AG04449 (cell line): ENCODE measurements around the gene UBAP1L.
"Not testable (repeated sequence)": the region's sequence is repeated elsewhere in the genome, so short reads cannot be mapped to it uniquely, and the experiment has no call there.

Source experiments
- CTCF ChIA-PET: fragments of 350-600 bp; formaldehyde crosslinking; extraction: SDS; loops from one replicate; lab custom pipeline; 2021; ENCODE audit warnings: antibody characterized with exemption; lab: Yijun Ruan, JAX
- POLR2A ChIA-PET: fragments of 400-600, 350-600 bp; formaldehyde crosslinking; extraction: SDS; loops from one replicate; lab custom pipeline; 2020; ENCODE audit warnings: antibody characterized with exemption, inconsistent platforms; lab: Yijun Ruan, JAX
- DNase-seq: peaks from one replicate; pipeline ENCODE4 v3.0.0-alpha.2; 2010; ENCODE audit warnings: low read depth, low spot score
- H3K4me3 ChIP-seq: 2 replicates; pipeline ENCODE4 v1.5.1; 2011; ENCODE audit warnings: low read depth, mild to moderate bottlenecking, control low read depth, low read length
- TF ChIP-seq, protein P1 (sequence below): IDR thresholded peaks from one replicate; pipeline ENCODE4 v1.5.1; 2011; ENCODE audit warnings: mild to moderate bottlenecking, moderate library complexity, low read length, control low read depth, inconsistent platforms; ENCODE audit not compliant: insufficient read depth; ENCODE audit errors: missing control alignments

Gene UBAP1L

DNA sequence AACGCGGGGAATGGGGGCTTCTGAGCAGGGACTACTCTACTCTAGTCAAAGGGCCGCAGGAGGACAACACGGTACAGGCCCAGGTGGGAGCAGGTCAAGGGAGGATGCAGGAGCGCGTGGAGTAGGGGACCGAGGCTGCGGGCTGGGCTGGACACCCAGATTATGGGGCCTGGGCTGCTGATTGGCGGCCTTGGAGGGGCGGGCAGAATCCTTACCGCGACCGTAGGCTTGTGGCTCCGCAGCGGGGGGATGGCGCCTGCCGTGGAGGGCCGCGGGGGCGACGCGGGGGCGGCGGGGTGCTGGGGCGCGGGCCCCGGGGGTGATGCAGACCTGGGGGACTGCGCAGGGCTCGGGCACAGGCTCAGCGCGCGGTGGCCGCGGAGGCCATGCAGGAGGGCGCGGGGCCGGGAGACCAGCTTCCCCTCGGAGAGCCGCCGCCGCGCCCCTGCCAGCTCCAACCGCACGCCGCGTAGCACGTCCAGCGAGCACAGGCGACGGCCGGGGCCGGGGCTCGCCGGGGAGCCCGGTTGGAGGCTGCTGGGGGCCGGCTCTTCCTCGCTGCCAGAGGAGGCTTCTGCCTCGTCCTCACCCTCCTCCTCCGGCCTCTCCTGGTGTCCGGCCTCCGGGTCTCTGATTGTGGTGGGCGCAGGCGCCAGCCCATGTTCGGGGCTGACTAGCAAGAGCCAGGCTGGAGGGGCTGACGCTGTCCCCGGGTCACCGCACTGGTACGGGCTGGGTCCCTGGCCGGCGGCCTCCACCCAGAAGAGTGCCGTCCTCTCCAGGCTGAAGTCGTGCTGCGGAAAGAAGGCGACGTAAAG, 12.9 kb downstream of the UBAP1L start:
- DNase-seq, result no peak
- POLR2A ChIA-PET, result no interaction called here
- TF ChIP-seq, protein P1, sequence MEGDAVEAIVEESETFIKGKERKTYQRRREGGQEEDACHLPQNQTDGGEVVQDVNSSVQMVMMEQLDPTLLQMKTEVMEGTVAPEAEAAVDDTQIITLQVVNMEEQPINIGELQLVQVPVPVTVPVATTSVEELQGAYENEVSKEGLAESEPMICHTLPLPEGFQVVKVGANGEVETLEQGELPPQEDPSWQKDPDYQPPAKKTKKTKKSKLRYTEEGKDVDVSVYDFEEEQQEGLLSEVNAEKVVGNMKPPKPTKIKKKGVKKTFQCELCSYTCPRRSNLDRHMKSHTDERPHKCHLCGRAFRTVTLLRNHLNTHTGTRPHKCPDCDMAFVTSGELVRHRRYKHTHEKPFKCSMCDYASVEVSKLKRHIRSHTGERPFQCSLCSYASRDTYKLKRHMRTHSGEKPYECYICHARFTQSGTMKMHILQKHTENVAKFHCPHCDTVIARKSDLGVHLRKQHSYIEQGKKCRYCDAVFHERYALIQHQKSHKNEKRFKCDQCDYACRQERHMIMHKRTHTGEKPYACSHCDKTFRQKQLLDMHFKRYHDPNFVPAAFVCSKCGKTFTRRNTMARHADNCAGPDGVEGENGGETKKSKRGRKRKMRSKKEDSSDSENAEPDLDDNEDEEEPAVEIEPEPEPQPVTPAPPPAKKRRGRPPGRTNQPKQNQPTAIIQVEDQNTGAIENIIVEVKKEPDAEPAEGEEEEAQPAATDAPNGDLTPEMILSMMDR, result no peak
- no peak overlapping the region for H3K4me3 ChIP-seq
- CTCF ChIA-PET, result interaction anchor here (0.9 to 8.3 kb wide), 31 partner anchors 9 to 371 kb away, joined by 3 to 133 read pairs (median 5); partner anchors contain the start of genes KBTBD13, PDCD7, RASL12 and UBAP1L

DNA sequence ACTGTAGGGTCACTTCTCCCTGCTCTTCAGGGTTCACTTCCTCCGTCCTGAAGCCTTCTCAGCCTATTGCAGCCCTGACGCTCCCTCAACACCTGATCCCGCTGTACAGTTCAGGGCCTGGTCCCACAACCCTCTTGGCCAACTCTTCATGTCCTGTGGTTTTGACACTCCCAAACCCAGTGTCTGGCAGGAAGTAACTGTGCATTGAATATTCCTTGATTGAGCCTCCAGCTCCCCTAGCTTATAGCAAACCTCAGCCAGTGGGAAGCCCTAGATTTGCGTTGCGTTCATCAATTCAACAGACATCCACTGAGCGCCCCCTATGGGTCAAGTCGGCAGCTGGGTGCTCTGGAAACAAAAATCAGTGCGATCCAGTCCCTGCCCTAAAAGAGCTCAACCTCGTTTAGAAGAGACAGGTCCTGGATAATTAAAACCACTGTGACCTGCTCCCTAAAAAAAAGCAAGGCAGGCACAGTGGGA, 13.5 kb downstream of the UBAP1L start:
- CTCF ChIA-PET, result interaction anchor here (0.8 to 8.3 kb wide), 32 partner anchors 8 to 370 kb away, joined by 3 to 133 read pairs (median 5); partner anchors contain the start of genes KBTBD13, PDCD7, RASL12 and UBAP1L
- H3K4me3 ChIP-seq, result no peak overlapping the region
- POLR2A ChIA-PET, result no interaction called here
- no peak for DNase-seq
- TF ChIP-seq, protein P1, result peak; percentile 74

DNA sequence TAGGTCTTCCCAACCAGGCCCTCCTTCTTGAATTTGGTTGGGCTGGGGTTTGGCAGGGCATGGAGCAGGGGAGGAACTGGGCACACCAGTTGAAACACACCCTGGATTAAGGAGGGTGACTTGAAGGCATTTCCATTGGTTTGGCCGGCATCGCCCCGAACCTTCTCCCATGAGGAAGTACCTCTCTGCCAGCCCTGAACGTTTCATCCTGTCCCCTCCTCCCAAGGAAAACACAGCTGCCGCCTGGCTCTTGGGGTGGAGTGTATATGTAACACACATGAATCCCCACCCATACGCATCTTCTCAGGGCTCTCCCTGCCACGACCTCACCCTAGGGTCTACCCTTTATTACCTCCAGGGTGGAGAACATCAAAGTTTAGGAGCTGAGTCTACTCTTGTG, 14.6 kb downstream of the UBAP1L start:
- ChIA-PET CTCF (interaction anchor here (0.6 to 8.3 kb wide), 14 partner anchors 12 to 371 kb away, joined by 3 to 133 read pairs (median 6); partner anchors contain the start of genes KBTBD13, RASL12 and UBAP1L), POLR2A (no interaction called here)
- TF ChIP-seq, protein P1, result no peak
- DNase-seq, result no peak
- H3K4me3 ChIP-seq, result no peak overlapping the region

DNA sequence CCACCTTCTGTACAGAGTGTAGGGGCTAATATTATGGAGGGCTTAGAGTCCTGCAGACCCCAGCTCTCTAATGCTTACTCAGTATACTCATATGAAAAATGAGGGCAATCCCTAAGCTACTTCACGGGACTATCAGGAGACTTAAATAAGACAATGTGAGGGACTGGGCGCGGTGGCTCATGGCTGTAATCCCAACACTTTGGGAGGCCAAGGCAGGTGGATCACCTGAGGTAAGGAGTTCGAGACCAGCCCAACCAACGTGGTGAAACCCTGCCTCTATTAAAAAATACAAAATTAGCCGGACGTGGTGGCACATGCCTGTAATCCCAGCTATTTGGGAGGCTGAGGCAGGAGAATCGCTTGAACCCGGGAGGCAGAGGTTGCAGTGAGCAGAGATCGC, 15.2 kb downstream of the UBAP1L start:
- CTCF ChIA-PET, result interaction anchor here (1.7 to 8.3 kb wide), 4 partner anchors 13 to 46 kb away, joined by 12 to 133 read pairs (median 98); partner anchors contain the start of genes KBTBD13 and UBAP1L
- DNase-seq, POLR2A ChIA-PET, H3K4me3 ChIP-seq: not testable (repeated sequence)

DNA sequence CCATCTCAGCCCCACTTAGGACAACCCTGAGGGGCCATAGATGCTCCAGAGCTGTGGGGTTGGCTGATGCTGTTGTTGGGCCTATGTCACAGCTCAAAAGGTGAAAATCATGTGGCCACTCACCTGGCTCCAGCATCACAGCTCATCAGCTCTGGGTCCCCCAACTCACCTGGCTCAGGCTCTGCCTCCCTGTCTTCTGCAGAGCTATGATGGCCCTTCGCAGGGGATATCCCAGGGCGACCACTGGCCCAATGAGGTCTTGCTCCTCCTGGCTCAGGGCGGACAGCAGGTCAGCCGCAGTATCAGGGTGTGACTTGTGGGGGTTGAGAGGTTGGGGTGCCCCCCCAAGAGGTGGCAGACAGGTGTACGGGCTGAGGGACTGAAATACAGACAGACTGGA, 15.7 kb downstream of the UBAP1L start:
- ChIA-PET POLR2A (no interaction called here), CTCF (interaction anchor here (1.7 to 8.3 kb wide), 3 partner anchors 13 to 45 kb away, joined by 12 to 117 read pairs (median 79); partner anchors contain the start of genes KBTBD13 and UBAP1L)
- no peak for DNase-seq

DNA sequence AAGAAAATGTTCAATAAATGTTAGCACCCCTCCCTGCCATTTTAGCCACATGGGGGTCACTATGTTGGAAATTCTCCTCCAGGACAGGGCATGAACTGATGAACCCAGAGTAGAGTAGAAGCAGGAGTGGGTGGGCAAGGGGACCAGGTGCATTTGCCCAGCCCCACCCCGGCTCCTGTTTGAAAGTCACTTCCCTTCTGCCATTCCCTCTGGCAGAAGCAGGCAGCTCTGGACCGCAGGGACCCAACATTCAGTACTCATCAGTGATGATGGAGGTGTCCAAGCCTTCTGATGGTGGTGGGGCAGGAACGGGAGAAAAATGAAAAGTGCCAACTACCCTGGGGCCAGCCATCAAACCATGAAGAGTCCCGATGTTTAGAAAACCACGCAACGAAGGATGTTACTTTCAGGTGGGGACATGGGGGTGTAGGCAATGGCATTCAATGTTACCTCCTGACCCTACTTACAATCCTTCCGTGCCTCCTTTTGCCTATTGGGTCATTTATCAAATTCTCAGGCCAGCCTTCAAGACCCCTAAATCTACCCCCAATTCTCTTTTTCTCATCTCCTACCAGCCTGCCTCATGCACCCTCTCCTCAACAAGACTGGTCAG, 17.2 kb downstream of the UBAP1L start:
- DNase-seq, result no peak
- POLR2A ChIA-PET, result no interaction called here
- CTCF ChIA-PET, result interaction anchor here (1.3 to 8.3 kb wide), 3 partner anchors 11 to 45 kb away, joined by 4 to 117 read pairs (median 6); partner anchors contain the start of gene KBTBD13

More for the DNA sequence above, 15.7 kb downstream of the UBAP1L start:
- TF ChIP-seq, protein P1, result no peak
- H3K4me3 ChIP-seq, result no peak overlapping the region

More for the DNA sequence above, 17.2 kb downstream of the UBAP1L start:
- H3K4me3 ChIP-seq, result no peak overlapping the region
- TF ChIP-seq, protein P1, result no peak
